ENCODE results near the gene APOB. TPM values are rescaled to one million over a fixed set of nuclear protein-coding genes. Genes with fewer than 3 reads are reported as not detected.

The APOB gene
- total and polyA plus RNA-seq, 2 of the 13 experiments (the other 11 are each of a cell fraction or from before 2014, with no cell fraction given), result 1,569 to 2,515 TPM

DNA sequence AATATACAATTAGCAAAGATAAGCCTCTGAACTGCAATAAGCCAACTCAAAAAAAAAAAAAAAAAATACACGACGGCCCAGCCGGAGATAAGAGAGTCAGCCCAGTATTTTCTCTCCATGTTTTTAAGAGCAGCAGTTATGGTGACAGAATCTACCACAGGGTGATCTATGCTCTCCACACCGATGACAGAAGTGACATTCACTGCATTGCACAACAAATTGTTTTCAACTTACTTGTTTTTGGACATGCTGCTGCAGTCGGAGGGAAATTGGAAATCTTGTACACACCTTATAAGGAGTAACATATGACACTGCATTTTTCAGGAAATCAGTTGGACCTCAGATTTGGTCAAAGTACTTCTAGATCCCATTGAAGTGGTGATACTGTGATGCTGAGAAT, 23.3 kb upstream of the APOB start (continued):
- TF ChIP-seq FOXP1 (IDR thresholded peaks at IDR 0.05) (peak; percentile 78), FOXP1 (CRISPR knock-in tag; IDR thresholded peaks at IDR 0.05) (peak; percentile 95), SMC3 (IDR thresholded peaks at IDR 0.05; ENCODE audit: low read length) (peak; percentile 54; the same call in 1 of the 2 replicates), SIX1 (CRISPR knock-in tag; IDR thresholded peaks at IDR 0.05; ENCODE audit: borderline replicate concordance) (peak; percentile 43; the same call in 1 of the 2 replicates), ZNF329 (CRISPR knock-in tag; IDR thresholded peaks at IDR 0.05; ENCODE audit: low read depth) (no peak), ELF3 (CRISPR knock-in tag; IDR thresholded peaks at IDR 0.05) (peak; percentile 72), MAFK (conservative IDR thresholded peaks at IDR 0.05 in 1 of 2, IDR thresholded peaks at IDR 0.05 in 1 of 2; ENCODE audit: low read length in 2 of 2) (peak in 1 of 2 experiments; percentile 52; a peak in 2 of 4 replicates), ZFP62 (CRISPR knock-in tag; IDR thresholded peaks at IDR 0.05) (no peak), ZNF292 (CRISPR knock-in tag; IDR thresholded peaks at IDR 0.05; ENCODE audit: borderline replicate concordance, low read depth) (peak; percentile 49; the same call in 1 of the 2 replicates), HMGA1 (CRISPR knock-in tag; conservative IDR thresholded peaks at IDR 0.05) (no peak), ZNF441 (CRISPR knock-in tag; IDR thresholded peaks at IDR 0.05; ENCODE audit: borderline replicate concordance) (0 out of 2 replicates have a peak, but pooled peaks have one; percentile 45), POLR2A (IDR thresholded peaks at IDR 0.05; ENCODE audit: insufficient read depth in 1 of 2, low read depth in 2 of 2, low read length in 2 of 2) (no peak), ZNF839 (CRISPR knock-in tag; IDR thresholded peaks at IDR 0.05; ENCODE audit: borderline replicate concordance) (no peak), ZNF605 (CRISPR knock-in tag; IDR thresholded peaks at IDR 0.05) (no peak), IKZF4 (CRISPR knock-in tag; IDR thresholded peaks at IDR 0.05; ENCODE audit: borderline replicate concordance, low read depth, not compliant biosample characterization) (no peak), ZNF20 (CRISPR knock-in tag; IDR thresholded peaks at IDR 0.05) (no peak), MXI1 (IDR thresholded peaks at IDR 0.05; ENCODE audit: borderline replicate concordance, low read depth, low read length) (peak; percentile 71; the same call in 2 of the 3 replicates), FOXA3 (CRISPR knock-in tag; IDR thresholded peaks at IDR 0.05) (peak; percentile 89), STAT5B (CRISPR knock-in tag; IDR thresholded peaks at IDR 0.05) (no peak), BORCS8-MEF2B (CRISPR knock-in tag; IDR thresholded peaks at IDR 0.05) (no peak)
- TF ChIP-seq, protein P1, sequence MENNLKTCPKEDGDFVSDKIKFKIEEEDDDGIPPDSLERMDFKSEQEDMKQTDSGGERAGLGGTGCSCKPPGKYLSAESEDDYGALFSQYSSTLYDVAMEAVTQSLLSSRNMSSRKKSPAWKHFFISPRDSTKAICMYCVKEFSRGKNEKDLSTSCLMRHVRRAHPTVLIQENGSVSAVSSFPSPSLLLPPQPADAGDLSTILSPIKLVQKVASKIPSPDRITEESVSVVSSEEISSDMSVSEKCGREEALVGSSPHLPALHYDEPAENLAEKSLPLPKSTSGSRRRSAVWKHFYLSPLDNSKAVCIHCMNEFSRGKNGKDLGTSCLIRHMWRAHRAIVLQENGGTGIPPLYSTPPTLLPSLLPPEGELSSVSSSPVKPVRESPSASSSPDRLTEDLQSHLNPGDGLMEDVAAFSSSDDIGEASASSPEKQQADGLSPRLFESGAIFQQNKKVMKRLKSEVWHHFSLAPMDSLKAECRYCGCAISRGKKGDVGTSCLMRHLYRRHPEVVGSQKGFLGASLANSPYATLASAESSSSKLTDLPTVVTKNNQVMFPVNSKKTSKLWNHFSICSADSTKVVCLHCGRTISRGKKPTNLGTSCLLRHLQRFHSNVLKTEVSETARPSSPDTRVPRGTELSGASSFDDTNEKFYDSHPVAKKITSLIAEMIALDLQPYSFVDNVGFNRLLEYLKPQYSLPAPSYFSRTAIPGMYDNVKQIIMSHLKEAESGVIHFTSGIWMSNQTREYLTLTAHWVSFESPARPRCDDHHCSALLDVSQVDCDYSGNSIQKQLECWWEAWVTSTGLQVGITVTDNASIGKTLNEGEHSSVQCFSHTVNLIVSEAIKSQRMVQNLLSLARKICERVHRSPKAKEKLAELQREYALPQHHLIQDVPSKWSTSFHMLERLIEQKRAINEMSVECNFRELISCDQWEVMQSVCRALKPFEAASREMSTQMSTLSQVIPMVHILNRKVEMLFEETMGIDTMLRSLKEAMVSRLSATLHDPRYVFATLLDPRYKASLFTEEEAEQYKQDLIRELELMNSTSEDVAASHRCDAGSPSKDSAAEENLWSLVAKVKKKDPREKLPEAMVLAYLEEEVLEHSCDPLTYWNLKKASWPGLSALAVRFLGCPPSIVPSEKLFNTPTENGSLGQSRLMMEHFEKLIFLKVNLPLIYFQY (CRISPR knock-in tag; IDR thresholded peaks at IDR 0.05; ENCODE audit: borderline replicate concordance), result peak; percentile 56; the same call in 1 of the 2 replicates
- TF ChIP-seq, protein P2, sequence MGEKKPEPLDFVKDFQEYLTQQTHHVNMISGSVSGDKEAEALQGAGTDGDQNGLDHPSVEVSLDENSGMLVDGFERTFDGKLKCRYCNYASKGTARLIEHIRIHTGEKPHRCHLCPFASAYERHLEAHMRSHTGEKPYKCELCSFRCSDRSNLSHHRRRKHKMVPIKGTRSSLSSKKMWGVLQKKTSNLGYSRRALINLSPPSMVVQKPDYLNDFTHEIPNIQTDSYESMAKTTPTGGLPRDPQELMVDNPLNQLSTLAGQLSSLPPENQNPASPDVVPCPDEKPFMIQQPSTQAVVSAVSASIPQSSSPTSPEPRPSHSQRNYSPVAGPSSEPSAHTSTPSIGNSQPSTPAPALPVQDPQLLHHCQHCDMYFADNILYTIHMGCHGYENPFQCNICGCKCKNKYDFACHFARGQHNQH (CRISPR knock-in tag; IDR thresholded peaks at IDR 0.05), result peak; percentile 72

All from HepG2 (cell line).